GM12878 (cell line): Measurements from ENCODE around the gene CD55. TPM values are rescaled to one million over a fixed set of nuclear protein-coding genes. Genes with fewer than 3 reads are reported as not detected.
A peak's percentile ranks its signal among the peaks of the same experiment; 100 is the strongest.

ENCODE experiments used
- ATF7 ChIP-seq: fragments of 450-650 bp; IDR thresholded peaks from 2 replicates; pipeline ENCODE4 v1.6.1; 2016; ENCODE audit warnings: low read depth, mild to moderate bottlenecking
- BRCA1 ChIP-seq: IDR thresholded peaks from 2 replicates; pipeline ENCODE4 v1.6.1; 2011; ENCODE audit warnings: low read depth, low read length, improper control_type of control experiment
- CHD2 ChIP-seq: IDR thresholded peaks from 2 replicates; pipeline ENCODE4 v1.6.1; 2011; ENCODE audit warnings: low read depth, low read length, improper control_type of control experiment, borderline replicate concordance
- CREM ChIP-seq: IDR thresholded peaks from 2 replicates; pipeline ENCODE4 v1.6.1; 2014; ENCODE audit warnings: antibody characterized with exemption, low read depth
- E2F8 ChIP-seq: fragments of 450-650 bp; IDR thresholded peaks from 2 replicates; pipeline ENCODE4 v1.6.1; 2018; ENCODE audit warnings: mild to moderate bottlenecking, low read depth, moderate library complexity; ENCODE audit not compliant: partially characterized antibody
- HCFC1 ChIP-seq: fragments of 150-350 bp; IDR thresholded peaks from 2 replicates; pipeline ENCODE4 v1.6.1; 2014; ENCODE audit warnings: low read length
- IKZF2 ChIP-seq, 2 experiments: fragments of 450-650 bp; IDR thresholded peaks; 2 replicates each; pipeline ENCODE4 v1.6.1; 2017; ENCODE audit warnings: mild to moderate bottlenecking in 2 of 2, moderate library complexity in 2 of 2
- JUNB ChIP-seq: IDR thresholded peaks from 2 replicates; pipeline ENCODE4 v1.6.1; 2016; ENCODE audit warnings: antibody characterized with exemption, mild to moderate bottlenecking
- MAX ChIP-seq: IDR thresholded peaks from 2 replicates; pipeline ENCODE4 v1.6.1; 2012; ENCODE audit warnings: low read depth, low read length, improper control_type of control experiment
- POU2F2 ChIP-seq: IDR thresholded peaks from 3 replicates; pipeline ENCODE4 v1.6.1; 2011; ENCODE audit warnings: low read depth, mild to moderate bottlenecking, low read length, borderline replicate concordance
- SP1 ChIP-seq: IDR thresholded peaks from one replicate; pipeline ENCODE4 v1.6.1; 2011; ENCODE audit warnings: low read depth, low read length
- STAT3 ChIP-seq: IDR thresholded peaks from 2 replicates; pipeline ENCODE4 v1.6.1; 2011; ENCODE audit warnings: low read depth, low read length, improper control_type of control experiment
- ZNF207 ChIP-seq: fragments of 450-650 bp; IDR thresholded peaks from 2 replicates; pipeline ENCODE4 v1.6.1; 2014; ENCODE audit warnings: antibody characterized with exemption, mild to moderate bottlenecking, borderline replicate concordance
- ZNF687 ChIP-seq: fragments of 450-650 bp; IDR thresholded peaks from 2 replicates; pipeline ENCODE4 v1.6.1; 2017; ENCODE audit warnings: mild to moderate bottlenecking, moderate library complexity
- polyA plus RNA-seq, 11 experiments: library from polyadenylated mRNA; depleted of rRNA in 4 of 11; unstranded in 6 of 11; stranded (reverse) in 5 of 11; fragments of >200 nt; fragmentation: Nextera tagmentation in 4 of 11; fragmentation: Illumina TruSeq in 1 of 11; extraction: Ambion mirVana in 4 of 11; extraction: Trizol in 1 of 11; gene quantifications; 1 replicate in 1 of 11; 2 replicates in 10 of 11; pipeline versions ENCODE4 v1.2.1 to v1.2.3, GENCODE V29; 2011 to 2016; ENCODE audit warnings: inconsistent platforms in 2 of 11, missing spikeins in 2 of 11, low read depth in 1 of 11
- total RNA-seq, 4 experiments: library from RNA; depleted of rRNA in 3 of 4; stranded (reverse); fragments of >200 nt in 3 of 4; fragmentation: Illumina TruSeq in 1 of 4; extraction: Trizol in 1 of 4; gene quantifications; 2 replicates each; pipeline versions ENCODE4 v1.2.1 to v1.2.3, GENCODE V29; 2013 to 2021
- TF ChIP-seq, protein P1 (sequence below): fragments of 450-650 bp; IDR thresholded peaks from 2 replicates; pipeline ENCODE4 v1.6.1; 2016; ENCODE audit warnings: mild to moderate bottlenecking
- TF ChIP-seq, protein P2 (sequence below): IDR thresholded peaks from 2 replicates; pipeline ENCODE4 v1.6.1; 2011; ENCODE audit warnings: low read depth, low read length, improper control_type of control experiment, borderline replicate concordance

CD55 gene
- total and polyA plus RNA-seq, 10 of the 15 experiments (the other 5 are each of a cell fraction or from before 2014, with no cell fraction given) = 5.2 to 46.5 (median 15.1) TPM

DNA sequence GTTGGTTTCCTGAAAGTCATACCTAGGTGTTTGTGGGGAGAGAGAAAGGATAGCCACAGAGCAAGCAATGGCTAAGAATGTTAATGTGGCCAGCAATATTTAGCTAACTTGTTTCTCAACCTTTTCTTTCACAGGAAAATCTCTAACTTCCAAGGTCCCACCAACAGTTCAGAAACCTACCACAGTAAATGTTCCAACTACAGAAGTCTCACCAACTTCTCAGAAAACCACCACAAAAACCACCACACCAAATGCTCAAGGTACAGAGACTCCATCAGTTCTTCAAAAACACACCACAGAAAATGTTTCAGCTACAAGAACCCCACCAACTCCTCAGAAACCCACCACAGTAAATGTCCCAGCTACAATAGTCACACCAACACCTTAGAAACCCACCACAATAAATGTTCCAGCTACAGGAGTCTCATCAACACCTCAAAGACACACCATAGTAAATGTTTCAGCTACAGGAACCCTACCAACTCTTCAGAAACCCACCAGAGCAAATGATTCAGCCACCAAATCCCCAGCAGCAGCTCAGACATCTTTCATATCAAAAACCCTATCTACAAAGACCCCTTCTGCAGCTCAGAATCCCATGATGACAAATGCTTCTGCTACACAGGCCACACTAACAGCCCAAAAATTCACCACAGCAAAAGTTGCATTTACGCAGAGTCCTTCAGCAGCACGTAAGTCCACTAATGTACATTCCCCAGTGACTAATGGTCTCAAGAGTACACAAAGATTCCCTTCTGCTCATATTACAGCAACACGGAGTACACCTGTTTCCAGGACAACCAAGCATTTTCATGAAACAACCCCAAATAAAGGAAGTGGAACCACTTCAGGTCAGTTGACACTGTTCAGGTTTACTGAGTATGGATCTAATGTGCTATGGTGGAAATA is 15.3 kb downstream of the CD55 start (continued):
- TF ChIP-seq ATF7 = peak; percentile 81
- peak; percentile 46; the same call in 1 of the 2 replicates for TF ChIP-seq CREM
- TF ChIP-seq E2F8 = no peak
- TF ChIP-seq CHD2 = peak; percentile 64; the same call in 1 of the 2 replicates
- TF ChIP-seq IKZF2 (IDR thresholded peaks at IDR 0.05) = peak; percentile 57; a peak in 2 of 4 replicates
- peak; percentile 24 for TF ChIP-seq SP1
- peak; percentile 78 for TF ChIP-seq ZNF687
- TF ChIP-seq MAX = no peak
- TF ChIP-seq BRCA1 = no peak
- no peak for TF ChIP-seq HCFC1
- TF ChIP-seq, protein P1, sequence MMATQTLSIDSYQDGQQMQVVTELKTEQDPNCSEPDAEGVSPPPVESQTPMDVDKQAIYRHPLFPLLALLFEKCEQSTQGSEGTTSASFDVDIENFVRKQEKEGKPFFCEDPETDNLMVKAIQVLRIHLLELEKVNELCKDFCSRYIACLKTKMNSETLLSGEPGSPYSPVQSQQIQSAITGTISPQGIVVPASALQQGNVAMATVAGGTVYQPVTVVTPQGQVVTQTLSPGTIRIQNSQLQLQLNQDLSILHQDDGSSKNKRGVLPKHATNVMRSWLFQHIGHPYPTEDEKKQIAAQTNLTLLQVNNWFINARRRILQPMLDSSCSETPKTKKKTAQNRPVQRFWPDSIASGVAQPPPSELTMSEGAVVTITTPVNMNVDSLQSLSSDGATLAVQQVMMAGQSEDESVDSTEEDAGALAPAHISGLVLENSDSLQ = peak; percentile 55
- TF ChIP-seq JUNB = peak; percentile 50; the same call in 1 of the 2 replicates
- peak; percentile 69; the same call in 1 of the 3 replicates for TF ChIP-seq POU2F2
- TF ChIP-seq ZNF207 = no peak
- TF ChIP-seq, protein P2, sequence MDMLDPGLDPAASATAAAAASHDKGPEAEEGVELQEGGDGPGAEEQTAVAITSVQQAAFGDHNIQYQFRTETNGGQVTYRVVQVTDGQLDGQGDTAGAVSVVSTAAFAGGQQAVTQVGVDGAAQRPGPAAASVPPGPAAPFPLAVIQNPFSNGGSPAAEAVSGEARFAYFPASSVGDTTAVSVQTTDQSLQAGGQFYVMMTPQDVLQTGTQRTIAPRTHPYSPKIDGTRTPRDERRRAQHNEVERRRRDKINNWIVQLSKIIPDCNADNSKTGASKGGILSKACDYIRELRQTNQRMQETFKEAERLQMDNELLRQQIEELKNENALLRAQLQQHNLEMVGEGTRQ = no peak
- no peak for TF ChIP-seq STAT3
- TF ChIP-seq, all 136 proteins: peak for 55
